NB4 (cell line): ENCODE measurements around the gene RFTN1.

ENCODE experiments used
- DNase-seq: peaks from one replicate; pipeline ENCODE4 v3.0.0; 2010; ENCODE audit warnings: low read depth
- H3K4me3 ChIP-seq: one replicate; pipeline ENCODE4 v1.5.1; 2011; ENCODE audit warnings: mild to moderate bottlenecking, low read depth, low read length, moderate library complexity
- CTCF ChIP-seq: IDR thresholded peaks from one replicate; pipeline ENCODE4 v1.5.1; 2012; ENCODE audit warnings: low read depth, low read length
- MAX ChIP-seq: IDR thresholded peaks from 2 replicates; pipeline ENCODE4 v1.6.1; 2011; ENCODE audit warnings: low read depth, low read length
- MYC ChIP-seq: IDR thresholded peaks from 2 replicates; pipeline ENCODE4 v1.6.1; 2011; ENCODE audit warnings: low read depth, low read length
- POLR2A ChIP-seq: IDR thresholded peaks from 2 replicates; pipeline ENCODE4 v1.6.1; 2011; ENCODE audit warnings: mild to moderate bottlenecking; ENCODE audit not compliant: insufficient read length; ENCODE audit errors: extremely low read depth

The RFTN1 gene

GRCh38 chr3:16411441-16411840, 102.1 kb downstream of the RFTN1 start:
- no peak for DNase-seq
- no peak overlapping the region for H3K4me3 ChIP-seq
- no peak for TF ChIP-seq POLR2A

- no peak for DNase-seq
- no peak for TF ChIP-seq MYC
- no peak for TF ChIP-seq MAX
- no peak for TF ChIP-seq CTCF
- TF ChIP-seq POLR2A, result no peak
- H3K4me3 ChIP-seq, result no peak overlapping the region
Measured at GRCh38 chr3:16410659-16411058, 102.8 kb downstream of the RFTN1 start.

- no peak for DNase-seq
- H3K4me3 ChIP-seq, result no peak overlapping the region
- TF ChIP-seq MYC (no peak), POLR2A (no peak)
Measured at GRCh38 chr3:16409032-16409431, 104.5 kb downstream of the RFTN1 start.

GRCh38 chr3:16407366-16407765, 106.1 kb downstream of the RFTN1 start:
- TF ChIP-seq MYC, result no peak
- no peak for TF ChIP-seq MAX
- no peak for TF ChIP-seq CTCF
- no peak for TF ChIP-seq POLR2A
- DNase-seq, result no peak
- no peak overlapping the region for H3K4me3 ChIP-seq

GRCh38 chr3:16406579-16406978, 106.9 kb downstream of the RFTN1 start:
- no peak for DNase-seq
- no peak overlapping the region for H3K4me3 ChIP-seq
- no peak for TF ChIP-seq CTCF
- no peak for TF ChIP-seq MYC
- TF ChIP-seq MAX, result no peak
- TF ChIP-seq POLR2A, result no peak

GRCh38 chr3:16406166-16406565, 107.3 kb downstream of the RFTN1 start:
- no peak for DNase-seq
- TF ChIP-seq POLR2A (no peak), CTCF (no peak), MAX (no peak), MYC (no peak)
- no peak overlapping the region for H3K4me3 ChIP-seq

GRCh38 chr3:16404349-16404895, 109.1 kb downstream of the RFTN1 start:
- no peak for TF ChIP-seq MYC
- no peak for TF ChIP-seq CTCF
- TF ChIP-seq MAX, result no peak
- no peak for TF ChIP-seq POLR2A
- H3K4me3 ChIP-seq, result no peak overlapping the region
- no peak for DNase-seq
